HL-60 (cell line): ENCODE measurements around the gene IPPK.

Experiments used
- DNase-seq, 2 experiments: peaks; one replicate each; pipeline ENCODE4 v3.0.0-alpha.2; 2010 to 2020; ENCODE audit warnings: low read depth in 1 of 2, low spot score in 1 of 2
- H3K27ac ChIP-seq: fragments of 250-450 bp; sonication (Bioruptor Pico); replicated peaks from 2 replicates; pipeline ENCODE4 v1.5.1; 2020; ENCODE audit warnings: mild to moderate bottlenecking, moderate library complexity
- H3K27me3 ChIP-seq: fragments of 250-450 bp; sonication (Bioruptor Pico); 2 replicates; pipeline ENCODE4 v1.5.1; 2021; ENCODE audit warnings: mild to moderate bottlenecking, moderate library complexity; ENCODE audit not compliant: insufficient read depth, poor library complexity, severe bottlenecking
- H3K4me3 ChIP-seq: replicated peaks from 2 replicates; pipeline ENCODE4 v1.5.1; 2011; ENCODE audit warnings: mild to moderate bottlenecking, control low read depth, low read length; ENCODE audit not compliant: insufficient read depth
- CTCF ChIP-seq: IDR thresholded peaks from one replicate; pipeline ENCODE4 v1.5.1; 2011; ENCODE audit warnings: low read length, control low read depth, inconsistent platforms; ENCODE audit not compliant: insufficient read depth
- GABPA ChIP-seq: IDR thresholded peaks from 2 replicates; pipeline ENCODE4 v1.6.1; 2012; ENCODE audit warnings: low read depth
- POLR2AphosphoS5 ChIP-seq: IDR thresholded peaks from 2 replicates; pipeline ENCODE4 v1.6.1; 2012; ENCODE audit warnings: low read depth
- REST ChIP-seq: IDR thresholded peaks from 2 replicates; pipeline ENCODE4 v1.6.1; 2012; ENCODE audit warnings: low read depth; ENCODE audit not compliant: insufficient replicate concordance
- SPI1 ChIP-seq: IDR thresholded peaks from 2 replicates; pipeline ENCODE4 v1.6.1; 2012; ENCODE audit warnings: low read depth, mild to moderate bottlenecking, borderline replicate concordance

IPPK gene

GRCh38 chr9:92696619-92697018 is 26.7 kb upstream of the IPPK start:
- DNase-seq: no peak
- no peaks in the 10 kb centered on the region for H3K27me3 ChIP-seq
- H3K27ac ChIP-seq: no peak overlapping the region
- H3K4me3 ChIP-seq: no peak overlapping the region
- TF ChIP-seq GABPA (no peak), REST (no peak), POLR2AphosphoS5 (no peak), CTCF (no peak), SPI1 (no peak)

GRCh38 chr9:92686954-92687353 is 17.0 kb upstream of the IPPK start:
- no peak for TF ChIP-seq GABPA
- no peak for TF ChIP-seq POLR2AphosphoS5
- TF ChIP-seq CTCF: no peak
- TF ChIP-seq SPI1: no peak
- no peak for TF ChIP-seq REST
- H3K27ac ChIP-seq: no peak overlapping the region
- no peaks in the 10 kb centered on the region for H3K27me3 ChIP-seq
- DNase-seq: no peak
- no peak overlapping the region for H3K4me3 ChIP-seq

- no peak for DNase-seq
- TF ChIP-seq SPI1: no peak
- no peak for TF ChIP-seq REST
- no peak for TF ChIP-seq POLR2AphosphoS5
- TF ChIP-seq CTCF: no peak
- TF ChIP-seq GABPA: no peak
- H3K4me3 ChIP-seq: no peak overlapping the region
- no peaks in the 10 kb centered on the region for H3K27me3 ChIP-seq
- no peak overlapping the region for H3K27ac ChIP-seq
These were observed 15.1 kb upstream of the IPPK start for GRCh38 chr9:92685022-92685421.
